Measurements from ENCODE around the gene ABCA4.

GRCh38 chr1:94043738-94044289 is 77.1 kb downstream of the ABCA4 start:
- TF ChIP-seq ZNF280D (tag by site-specific recombination; IDR thresholded peaks at IDR 0.05) (no peak), ZNF423 (tag by site-specific recombination; IDR thresholded peaks at IDR 0.05) (no peak), ZBTB8A (tag by site-specific recombination; IDR thresholded peaks at IDR 0.05) (no peak), ZBTB48 (tag by site-specific recombination; IDR thresholded peaks at IDR 0.05) (no peak), ZNF777 (tag by site-specific recombination; IDR thresholded peaks at IDR 0.05; ENCODE audit: borderline replicate concordance) (no peak), CTCF (tag by site-specific recombination; IDR thresholded peaks at IDR 0.05) (no peak), ZNF645 (tag by site-specific recombination; IDR thresholded peaks at IDR 0.05) (no peak)

Data from HEK293 (cell line).